NCI-H1105 (cell line): ENCODE data around the gene SETBP1.

Experiments used
- DNase-seq: peaks from one replicate; lab custom pipeline; 2025; lab: John Stamatoyannopoulos, UW

SETBP1 gene

DNA sequence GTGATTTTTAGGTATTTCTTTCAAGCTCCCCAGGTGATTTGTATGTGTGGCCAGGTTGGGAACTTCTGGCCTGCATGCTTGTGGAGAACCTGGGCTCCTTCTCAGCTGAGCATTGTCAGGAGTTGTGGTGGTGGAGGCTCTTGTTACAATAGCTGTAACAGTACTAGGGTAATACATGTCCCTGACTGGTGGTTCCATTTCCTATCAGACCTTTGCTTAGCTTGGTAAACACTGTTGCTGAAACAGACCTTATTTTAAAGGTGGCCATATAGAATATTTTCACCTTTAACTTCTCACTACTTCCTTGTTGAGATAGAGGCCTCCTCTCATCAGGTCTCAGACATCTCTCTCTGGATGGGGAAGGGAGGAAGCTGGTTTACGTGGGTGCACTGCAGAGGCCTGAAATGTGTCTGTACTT is 79.2 kb downstream of the SETBP1 start:
- no peak for DNase-seq

DNA sequence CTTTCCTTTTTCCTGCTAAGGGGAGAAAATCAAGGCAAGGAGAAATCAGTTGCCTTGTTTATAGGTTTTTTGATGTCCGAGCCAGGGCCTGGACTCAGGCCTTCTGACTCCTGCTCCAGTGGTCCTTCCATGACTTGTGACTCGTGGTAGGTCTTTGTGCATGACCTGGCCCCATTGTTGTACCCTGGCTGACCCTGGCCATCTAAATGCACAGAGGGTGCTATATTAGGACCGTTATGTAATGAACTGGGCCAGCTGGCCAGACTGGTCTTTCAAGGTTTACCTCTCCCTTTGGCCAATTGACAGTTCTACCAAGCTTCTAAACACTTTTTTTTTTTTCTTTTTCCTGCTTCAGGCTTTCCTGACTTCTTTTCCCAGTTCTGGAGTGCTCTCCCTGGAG is 81.1 kb downstream of the SETBP1 start:
- no peak for DNase-seq

DNA sequence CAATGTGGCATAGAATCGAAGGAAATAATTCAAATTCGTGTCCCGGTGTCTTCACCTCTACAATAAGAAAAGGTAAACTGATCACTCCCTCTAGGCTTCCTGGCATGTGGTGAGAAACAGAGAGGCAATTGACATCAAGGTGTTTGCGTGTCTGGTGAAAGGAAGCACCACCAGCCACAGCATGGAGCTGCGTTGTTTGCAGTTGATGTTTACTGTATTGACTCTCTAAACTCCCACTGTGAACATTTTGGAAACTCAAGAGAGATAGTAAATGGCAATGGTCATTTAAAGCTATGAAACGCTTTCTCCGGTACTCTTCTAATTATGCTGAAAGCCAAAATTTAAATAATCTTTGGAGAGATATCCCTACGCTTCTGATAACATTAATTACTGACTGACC is 82.6 kb downstream of the SETBP1 start:
- DNase-seq: no peak

DNA sequence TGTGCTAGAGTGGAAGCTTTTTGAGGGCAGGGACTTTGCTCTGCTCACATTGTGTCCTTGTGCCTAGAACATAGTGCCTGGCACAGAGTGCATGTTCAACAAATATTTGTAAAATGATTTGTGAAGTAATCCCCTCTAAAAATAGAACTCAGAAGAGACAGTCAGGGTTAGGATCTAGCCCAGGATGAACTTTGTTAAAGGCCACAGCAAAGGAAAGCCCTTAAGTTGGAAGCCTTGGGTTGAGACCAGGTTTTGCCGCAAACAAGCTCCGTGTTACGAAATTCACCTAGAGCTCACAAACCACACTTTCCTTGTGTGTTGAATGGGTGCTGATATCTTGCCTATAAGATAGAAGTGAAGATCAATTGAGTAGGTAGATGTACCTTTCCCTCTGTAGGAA is 84.2 kb downstream of the SETBP1 start:
- no peak for DNase-seq

DNA sequence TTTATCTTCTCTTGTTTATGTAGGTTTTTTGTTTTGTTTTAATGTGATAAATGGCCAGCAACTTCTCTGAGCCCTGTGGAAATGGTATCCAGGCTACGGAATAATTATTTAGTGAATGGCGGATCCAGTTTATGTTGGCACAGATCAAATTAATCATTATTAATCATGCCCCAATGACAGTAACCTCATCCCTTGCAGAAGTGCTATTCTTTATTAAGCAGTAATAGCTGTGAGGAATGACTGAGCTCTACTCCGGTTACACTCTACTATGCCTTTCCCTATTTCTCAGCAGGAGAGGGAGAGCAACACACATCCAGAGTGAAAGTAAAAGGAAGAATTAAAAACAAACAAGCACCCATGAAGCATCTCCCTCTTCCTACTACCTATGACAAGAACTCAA is 84.8 kb downstream of the SETBP1 start:
- no peak for DNase-seq

DNA sequence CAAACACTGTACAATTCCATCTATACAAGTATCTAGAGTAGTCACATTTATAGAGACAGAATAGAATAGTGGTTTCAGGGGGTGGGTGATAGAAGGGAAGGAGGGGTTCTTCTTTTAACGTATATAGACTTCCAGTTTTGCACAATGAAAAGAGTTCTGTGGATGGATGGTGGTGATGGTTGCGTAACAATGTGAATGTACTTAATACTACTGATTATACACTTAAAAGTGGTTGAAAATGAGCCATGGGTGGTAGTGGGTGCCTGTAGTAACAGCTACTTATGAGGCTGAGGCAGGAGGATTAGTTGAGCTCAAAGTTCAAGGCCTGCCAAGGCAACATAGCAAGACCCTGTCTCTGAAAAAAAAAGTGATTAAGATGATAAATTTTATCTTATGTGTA is 85.8 kb downstream of the SETBP1 start:
- no peak for DNase-seq

DNA sequence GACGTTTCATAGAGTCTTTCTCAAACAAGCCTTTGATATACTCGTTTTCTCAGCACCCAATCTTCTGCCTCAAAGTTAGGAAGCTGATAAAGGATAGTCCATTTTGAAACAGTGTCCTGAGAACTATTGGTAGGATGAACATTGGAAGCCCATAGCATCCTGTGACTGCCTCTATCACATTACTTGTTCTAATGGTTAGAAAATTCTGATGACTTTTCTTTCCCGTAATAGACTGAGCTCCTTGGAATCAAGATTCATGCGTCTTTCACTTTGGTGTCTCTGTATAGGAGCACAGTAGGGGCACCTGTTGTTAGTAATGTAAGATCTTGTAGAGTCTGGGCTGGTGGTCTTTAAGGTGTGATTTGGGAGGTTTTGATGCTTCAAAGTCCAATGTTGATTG is 87.1 kb downstream of the SETBP1 start:
- no peak for DNase-seq

DNA sequence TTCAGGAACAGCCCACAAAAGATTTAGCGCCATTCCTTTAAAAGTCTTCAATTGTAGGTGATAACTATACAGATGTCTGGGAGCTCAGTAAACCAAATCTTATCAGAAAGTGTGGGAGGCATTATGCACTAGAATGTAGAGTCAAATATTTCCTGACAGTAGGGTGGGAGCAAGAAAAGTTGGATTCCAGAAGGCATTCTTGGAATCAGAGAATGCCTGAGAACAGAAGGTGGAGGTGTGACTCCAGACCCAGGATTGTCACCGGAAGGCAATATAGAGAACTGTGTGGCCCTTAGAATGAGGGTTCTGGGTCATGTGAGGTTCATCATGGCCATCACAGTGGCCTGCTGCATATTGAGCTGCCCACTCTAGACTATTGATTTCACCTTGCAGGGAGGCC is 90.0 kb downstream of the SETBP1 start:
- DNase-seq: no peak

DNA sequence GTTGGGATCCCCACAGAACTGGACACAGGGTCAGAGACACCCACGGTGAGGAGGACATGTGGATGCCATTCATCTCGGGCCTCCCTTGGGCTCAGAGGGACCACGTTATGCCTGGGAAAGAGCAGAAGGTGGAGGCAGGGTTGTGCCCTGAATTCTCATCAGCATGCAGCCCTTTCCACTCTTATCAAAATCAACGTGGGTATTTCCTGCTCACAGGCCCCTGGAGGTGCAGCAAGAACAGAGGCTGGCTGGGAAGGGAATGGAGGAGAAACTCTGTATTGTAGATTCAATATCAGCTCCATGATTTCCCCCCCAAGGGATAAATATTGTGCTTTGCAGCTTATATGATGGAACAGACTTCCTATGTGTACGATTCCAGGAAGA is 90.9 kb downstream of the SETBP1 start:
- no peak for DNase-seq

DNA sequence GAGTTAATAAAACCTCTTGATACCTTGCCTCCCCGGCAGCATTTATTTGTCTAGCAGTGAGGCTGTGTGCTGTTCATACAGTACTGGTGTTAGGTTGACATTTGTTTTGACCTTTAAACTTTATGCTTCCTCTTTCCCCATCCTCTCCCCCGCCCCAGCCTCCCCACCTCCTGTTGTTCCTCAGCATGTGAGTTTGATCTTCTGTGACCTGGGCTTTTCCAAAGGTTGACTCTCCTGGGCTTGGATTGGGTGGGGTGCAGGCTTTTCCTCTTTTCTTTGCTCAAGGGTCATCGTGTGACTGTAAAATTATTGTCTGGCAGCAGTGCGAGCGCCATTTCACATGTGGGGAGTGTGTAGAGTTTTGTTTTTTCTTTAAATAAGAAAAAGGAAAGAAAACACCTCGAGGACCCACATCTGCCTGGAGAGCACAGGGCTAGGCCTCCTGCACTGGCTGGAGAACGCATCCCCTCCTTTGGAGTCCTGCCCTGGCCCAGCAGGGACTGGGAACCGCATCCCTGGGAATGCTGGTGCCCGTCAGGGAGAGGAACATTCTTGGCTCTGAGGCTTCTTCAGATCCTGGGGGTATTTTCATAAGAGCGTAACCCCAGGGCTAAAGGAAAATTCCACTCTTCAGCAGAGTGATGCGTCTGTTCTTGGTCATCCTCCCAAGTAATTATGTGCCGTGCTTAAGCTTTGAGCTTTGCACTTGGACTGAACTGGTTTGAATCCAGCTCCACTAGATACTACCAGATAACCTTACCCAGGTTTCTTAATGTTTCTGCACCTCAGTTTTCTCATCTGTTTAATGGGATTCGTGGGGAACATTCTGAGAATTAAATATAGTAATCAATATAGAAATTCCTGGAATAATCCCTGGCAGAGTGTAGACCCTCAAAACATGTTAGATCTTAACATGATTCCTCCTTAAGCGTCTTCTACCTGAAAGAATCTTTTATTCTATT is 91.5 kb downstream of the SETBP1 start:
- DNase-seq: no peak

DNA sequence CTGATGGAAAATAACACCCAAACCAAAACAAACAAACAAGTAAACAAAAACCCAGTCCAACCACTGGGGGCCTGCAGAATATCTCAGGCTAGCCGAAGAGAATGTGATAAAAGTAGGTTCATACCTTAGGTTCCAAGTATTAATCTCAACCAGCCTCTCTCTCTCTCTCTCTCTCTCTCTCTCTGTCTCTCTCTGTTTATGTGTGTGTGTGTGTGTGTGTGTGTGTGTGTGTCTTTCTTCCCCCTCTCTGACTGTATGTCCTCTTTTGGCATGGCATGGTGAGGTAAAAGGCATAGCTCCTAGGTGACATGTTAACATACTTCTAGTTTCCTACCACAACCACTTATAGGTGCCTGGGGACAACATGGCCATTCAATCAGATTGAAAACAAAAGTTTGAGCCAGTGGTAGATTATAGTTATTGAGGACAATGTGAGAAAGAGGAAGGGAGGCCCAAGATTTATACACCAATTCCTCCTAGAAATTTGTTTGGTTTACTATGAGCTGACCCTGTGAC is 93.0 kb downstream of the SETBP1 start:
- DNase-seq: no peak

DNA sequence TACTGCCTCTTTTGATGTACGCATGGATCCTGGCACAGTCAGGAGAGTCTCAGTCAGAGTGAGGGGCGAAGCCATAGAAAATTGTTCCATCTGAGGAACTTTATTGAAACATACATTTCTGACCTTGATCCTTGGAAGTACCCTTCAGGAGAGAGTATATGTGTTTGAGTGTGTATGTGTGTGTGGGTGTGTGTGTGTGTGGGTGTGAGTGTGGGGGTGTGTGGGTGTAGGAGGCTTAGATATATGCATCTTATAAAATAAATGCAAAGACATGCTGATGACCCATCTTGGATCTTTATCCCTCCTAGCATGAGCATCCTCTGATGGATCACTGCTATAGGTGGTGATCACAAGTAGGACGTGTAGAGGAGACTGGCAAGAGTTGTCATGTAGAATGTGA is 93.5 kb downstream of the SETBP1 start:
- DNase-seq: no peak

DNA sequence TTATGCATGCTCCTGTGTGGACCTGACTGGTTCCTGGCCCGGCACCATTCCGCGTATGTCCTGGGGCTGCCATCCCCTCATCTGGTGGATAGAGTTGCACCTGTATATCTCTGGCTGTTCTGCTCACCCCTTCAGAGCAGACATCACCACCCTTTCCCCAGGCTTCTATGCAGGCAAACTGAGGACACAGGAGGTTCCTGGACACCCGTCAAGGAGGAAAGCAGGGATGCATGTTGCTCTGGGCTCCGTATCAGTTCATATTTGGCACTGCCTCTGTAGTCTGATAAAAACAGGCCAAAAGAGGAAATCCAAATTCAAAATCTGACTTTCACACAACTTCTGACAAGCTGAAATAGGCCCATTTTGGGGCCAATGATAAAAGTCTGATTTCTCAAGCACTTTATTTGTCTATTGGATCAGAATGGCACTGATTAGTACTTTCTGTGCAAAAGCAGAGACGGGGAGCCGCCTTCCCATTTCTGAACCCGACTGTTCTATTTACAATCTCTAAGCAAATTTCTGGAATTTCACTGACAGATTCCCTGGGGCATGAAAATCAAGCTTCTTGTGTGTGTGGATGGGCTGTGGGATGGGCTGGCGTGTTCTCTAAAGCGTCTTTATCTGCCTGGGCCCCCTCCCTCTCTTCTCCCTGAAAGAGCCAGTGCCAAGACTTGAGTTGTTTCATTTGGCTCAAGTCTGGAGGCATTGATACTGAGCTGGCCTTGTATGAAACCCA is 96.9 kb downstream of the SETBP1 start:
- DNase-seq: no peak

DNA sequence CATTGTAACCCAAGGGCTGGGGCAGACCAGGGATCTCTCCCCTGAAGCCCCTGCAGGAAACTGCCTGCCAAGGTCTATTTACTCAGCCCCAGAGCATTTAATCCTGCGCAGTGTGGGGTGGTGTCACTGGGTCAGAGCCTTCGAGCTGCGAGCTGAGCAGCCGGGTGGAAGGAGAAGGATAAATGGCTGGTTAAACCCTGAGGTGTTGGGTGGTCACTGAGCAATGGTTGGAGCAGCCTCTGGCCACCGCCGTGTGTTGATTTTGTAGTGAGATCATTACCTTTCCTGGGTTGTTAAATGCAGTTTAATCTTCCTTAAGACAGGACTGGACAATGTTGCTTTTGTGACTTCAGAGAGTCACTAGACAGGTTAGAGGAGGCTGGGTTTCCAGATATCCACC is 98.1 kb downstream of the SETBP1 start:
- DNase-seq: no peak

DNA sequence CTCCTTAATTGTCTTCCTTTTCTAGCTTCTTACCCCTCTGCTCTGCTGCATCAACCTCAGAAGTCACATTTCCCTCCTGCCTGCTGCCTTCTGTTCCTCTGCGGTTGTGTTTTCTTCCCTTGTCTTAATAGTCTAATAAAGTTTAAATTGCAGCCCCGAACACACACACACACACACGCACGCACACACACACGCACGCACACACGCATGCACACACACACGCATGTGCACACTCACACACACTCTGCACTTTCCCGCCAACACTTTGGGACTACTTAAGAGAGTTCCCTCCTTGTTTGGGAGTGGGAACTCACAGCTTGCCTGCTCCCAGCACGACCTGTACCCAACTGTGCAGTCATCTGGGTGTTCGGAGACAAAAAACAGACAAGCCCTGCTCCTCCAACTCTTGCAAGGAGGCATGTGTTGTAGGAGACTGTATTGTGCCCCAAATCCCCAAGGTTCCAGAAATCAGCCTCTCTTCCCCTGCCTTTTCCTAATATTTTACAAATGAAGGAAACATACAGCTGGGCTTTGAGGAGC is 99.1 kb downstream of the SETBP1 start:
- DNase-seq: no peak

DNA sequence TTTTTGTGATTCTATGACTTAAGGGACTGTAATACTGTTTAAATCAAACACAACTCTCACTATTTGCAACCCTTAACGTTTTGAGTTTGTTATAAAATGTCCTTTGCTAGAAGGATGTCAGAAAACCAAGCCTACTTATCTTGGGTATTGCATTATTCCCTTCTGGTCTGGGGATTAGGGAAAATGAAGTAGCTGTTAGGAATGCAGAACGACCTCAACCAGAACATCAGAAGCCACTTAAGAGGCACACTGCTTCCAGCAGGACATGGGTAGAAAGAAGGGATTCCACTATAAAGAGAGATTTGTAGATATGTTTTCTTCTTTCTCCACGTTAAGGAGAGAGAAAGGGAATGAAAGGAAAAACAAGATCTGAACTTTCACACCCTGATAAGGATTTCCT is 101.2 kb downstream of the SETBP1 start:
- DNase-seq: no peak

DNA sequence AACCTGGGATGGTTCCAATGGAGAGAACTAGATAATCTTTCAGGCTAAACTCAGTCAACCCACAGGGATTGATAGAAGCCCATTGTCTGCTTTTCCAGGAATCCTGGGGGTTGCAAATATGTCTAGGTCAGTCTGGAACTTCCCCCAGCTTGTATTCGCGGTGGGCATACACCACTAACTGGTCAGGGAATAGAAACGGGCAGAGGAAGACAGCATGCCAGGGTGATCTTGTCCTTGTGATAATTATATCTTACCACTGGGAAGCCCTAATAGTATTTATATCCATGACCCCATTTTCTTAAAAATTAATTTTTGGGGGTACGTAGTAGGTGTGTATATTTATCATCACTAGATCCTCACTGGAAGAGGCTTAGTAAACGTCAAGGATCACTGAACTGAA is 101.9 kb downstream of the SETBP1 start:
- no peak for DNase-seq

DNA sequence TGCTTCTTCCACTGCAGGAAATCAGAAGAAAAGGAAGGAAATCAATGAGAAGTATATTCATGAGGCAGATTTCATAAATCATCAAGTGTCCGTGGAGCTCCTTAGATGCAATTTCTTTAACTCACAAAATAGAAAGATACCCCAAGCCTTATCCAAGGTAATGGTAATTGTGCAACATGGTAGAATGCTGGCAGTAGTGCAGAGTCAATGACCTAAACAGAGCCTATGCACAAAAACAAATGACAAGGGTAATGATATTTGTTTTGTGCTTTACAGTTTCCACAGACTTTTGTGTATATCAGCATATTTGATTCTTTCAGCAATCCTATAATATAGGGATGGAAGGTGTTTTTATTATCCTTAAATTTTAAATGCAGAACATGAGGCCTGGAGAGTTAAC is 102.7 kb downstream of the SETBP1 start:
- no peak for DNase-seq

DNA sequence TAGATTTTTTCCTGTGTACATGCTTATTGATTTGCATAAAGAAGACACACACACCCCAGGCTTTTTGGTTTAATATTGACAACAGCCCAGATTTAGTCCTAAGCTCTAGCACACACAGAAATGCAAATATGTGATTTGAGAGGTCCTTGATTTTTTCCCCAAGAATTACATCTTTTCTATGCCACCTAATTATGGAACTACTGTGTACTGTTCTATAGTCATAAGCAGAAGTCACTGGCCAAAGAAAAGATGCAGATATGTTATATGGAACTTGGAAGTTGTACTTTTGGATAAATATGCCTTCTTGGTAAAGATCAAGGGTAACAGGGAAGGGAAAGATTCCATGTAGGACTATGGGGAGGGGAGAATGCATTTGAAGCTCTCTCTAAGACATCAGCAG is 105.6 kb downstream of the SETBP1 start:
- no peak for DNase-seq

DNA sequence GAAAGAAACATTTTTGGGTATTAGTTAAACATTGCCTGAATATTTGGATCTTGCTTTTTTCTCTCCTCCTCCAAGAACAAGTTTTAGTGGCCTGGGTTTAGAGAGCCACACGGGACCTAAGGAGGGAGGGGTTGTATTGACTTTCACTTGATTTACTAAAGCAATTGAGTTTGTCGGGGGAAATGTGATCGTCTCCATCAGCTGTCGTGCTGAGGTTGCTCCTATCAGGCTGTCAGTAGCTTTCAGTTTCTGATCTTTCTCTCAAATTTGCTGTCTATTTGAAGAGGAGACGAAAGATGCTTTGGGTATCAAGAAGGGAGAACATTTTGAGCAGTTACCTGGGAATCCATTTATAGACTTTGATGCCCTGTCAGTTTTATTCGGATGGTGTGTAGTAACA is 106.0 kb downstream of the SETBP1 start:
- DNase-seq: no peak

DNA sequence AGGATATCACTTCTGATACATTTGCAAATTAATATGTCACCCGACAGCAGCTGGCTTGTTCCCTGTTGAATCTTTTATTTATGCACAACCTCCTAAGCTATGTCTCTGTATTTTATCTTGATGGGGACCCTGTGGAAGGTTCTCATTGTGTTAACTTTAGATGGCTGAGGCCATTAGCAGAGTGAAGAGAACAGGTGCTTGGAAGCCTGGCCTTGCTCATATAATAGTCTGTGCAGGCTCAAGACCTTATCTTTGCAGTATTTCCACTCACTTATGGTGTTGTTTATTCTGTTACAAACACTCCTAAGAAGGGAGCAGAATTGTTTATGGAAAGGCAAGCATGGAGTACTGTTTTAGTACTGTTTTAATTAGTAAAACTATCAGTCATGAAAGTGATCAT is 107.6 kb downstream of the SETBP1 start:
- no peak for DNase-seq

DNA sequence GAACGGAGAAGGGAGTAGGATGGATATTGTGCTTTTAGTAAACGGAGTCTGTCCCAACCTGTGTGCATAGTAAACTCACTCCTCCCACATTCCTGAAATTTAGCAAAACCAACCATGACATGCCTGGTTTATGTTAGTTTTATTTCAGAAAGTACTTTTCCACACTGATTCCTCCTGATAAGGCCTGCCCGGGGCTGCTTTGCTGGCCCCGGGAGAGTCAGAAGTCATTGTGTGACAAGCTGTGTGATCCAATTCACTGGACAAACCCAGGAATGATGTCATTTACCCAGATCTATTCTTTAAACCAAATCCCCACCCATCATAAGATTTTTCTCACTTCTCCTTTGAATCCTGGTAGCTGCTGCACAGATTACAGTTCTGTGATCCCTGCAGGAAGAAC is 109.0 kb downstream of the SETBP1 start:
- no peak for DNase-seq

DNA sequence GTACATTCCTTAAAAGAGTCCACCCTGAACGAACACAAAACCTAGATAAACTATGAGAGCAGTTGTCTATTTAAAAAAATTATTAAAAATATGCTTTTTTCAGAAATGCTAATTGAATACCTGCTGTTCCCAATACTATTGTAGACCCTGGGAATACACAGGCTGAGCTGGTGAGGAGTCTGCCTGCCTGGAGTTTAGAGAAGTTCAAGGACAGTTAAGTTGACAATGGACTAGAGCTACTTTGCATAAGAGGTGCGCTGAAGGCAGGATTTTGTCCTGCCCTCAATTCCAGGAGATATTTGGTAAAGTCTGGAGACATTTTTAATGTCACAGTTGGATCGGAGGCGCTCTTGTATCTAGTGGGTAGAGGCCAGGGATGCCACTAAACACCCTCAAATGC is 110.2 kb downstream of the SETBP1 start:
- DNase-seq: no peak
